ENCODE measurements around the gene HGF.

HGF gene

DNA sequence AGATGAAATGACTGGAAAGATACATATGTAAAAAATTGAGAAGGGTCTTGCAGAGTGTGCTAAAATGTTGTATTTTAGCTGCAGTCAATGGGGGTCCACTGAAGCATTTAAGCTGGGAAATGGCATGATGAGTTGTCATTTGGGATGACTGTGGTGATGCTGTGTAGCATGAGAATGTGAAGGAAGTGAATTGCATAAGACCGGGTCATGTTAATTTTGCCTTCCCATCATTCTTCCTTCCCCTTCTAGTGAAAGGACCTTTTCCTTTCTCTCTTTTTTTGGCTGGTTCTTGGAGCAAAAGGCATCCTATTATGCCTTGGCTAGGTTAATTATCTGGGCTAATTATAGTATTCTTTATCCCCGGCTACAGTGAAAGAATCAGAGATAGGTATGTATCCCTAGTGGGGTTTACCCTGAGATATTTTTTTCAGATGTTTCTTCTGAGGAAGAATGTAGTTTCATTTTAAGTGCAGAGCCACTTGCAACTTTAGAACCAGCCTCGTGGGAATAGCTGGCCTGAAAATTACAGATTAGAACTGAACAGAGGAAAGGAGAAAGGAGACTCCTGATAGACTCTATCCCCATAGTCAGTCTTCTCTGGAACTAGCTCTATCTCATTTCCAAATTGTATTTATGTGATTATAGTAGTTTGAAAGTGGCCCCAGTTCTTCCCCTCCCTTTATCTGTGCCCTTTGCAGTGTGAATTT lies 93.6 kb downstream of the HGF start:
- FAIRE-seq: no peak

- no peak for FAIRE-seq
These were observed 95.4 kb downstream of the HGF start for GRCh38 chr7:81674431-81674830.

- no peak for FAIRE-seq
These were observed 97.0 kb downstream of the HGF start for GRCh38 chr7:81672872-81673271.

DNA sequence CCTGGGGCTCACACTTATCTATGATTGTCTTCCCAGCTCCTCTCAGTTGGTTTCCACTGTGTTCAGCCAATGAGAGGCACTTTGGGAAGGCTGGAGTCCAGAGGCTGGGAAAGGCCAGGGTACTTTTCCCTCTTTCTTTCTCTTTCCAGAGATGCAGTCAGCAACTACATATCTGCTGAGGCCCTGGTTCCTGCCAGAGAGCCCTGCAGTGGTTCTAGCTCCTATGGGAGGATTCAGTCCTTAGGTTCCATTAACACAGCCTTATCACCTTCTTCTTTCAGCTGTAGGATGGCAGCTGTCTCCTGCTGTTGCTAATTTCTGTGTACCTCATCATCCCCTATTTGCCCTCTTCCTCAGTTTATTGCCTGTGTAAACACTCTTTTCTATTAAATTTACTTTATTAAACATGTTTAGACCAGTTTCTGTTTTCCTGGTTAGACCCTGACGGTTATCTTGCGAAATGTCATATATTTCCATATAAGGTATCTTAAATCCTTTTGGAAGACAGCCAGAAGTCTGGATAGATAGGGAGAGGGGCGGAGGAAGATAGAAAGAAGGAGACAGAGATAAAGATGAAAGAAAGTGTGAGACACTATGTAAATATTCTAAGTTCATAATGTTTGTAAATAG lies 100.3 kb downstream of the HGF start:
- FAIRE-seq: no peak

- no peak for FAIRE-seq
These were observed 103.6 kb downstream of the HGF start for GRCh38 chr7:81666209-81666608.

- FAIRE-seq: no peak
These were observed 104.6 kb downstream of the HGF start for GRCh38 chr7:81665236-81665635.

GRCh38 chr7:81664304-81664703 lies 105.5 kb downstream of the HGF start:
- no peak for FAIRE-seq

DNA sequence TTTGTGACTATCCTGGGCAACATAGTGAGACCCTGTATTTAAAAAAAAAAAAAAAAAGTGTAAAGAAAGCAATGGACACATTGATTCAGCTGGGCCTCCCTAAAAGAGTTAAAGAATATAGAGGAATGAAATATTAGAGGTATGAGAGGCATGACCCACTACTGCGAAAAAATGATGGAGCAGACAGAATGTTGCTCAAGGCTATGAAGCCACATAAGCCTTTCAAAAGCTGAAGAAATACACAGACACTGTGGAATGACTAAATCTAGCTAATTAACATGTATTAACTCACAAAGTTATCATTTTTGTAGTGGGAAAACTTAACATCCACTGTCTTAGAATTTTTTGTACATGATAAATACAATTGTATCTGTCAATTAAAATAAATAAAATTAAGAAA lies 107.3 kb downstream of the HGF start:
- peak; percentile 51 for FAIRE-seq

DNA sequence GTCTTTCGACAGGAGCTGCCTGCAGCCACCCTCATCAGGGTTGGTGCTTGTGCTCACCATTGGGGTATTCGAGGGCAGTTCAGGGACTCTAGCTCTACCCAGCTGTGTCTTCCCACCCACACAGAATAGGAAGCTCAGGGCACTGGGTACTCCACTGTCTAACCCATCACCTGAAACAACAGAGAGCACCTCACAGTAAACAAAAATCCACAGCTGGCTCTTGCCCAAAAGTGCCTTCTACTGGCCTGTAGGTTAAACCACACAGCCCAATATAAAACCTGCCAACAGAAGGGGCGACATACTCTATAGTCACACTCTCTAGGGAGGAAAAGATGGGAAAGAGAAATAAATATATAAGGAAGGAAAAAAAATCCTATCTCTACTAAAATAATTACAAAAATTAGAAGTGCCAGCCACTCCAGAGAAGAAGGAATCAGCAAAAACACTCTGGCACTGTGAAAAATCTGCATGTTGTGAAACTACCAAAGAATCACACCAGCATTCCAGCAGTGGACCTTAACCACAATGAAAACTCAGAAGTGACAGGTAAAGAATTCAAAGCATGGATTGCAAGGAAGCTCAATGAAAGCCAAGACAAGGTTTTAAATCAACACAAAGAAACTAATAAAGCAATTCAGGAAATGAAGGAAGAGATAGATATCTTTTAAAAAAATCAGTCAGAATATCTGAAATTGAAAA lies 110.0 kb downstream of the HGF start:
- FAIRE-seq: no peak

DNA sequence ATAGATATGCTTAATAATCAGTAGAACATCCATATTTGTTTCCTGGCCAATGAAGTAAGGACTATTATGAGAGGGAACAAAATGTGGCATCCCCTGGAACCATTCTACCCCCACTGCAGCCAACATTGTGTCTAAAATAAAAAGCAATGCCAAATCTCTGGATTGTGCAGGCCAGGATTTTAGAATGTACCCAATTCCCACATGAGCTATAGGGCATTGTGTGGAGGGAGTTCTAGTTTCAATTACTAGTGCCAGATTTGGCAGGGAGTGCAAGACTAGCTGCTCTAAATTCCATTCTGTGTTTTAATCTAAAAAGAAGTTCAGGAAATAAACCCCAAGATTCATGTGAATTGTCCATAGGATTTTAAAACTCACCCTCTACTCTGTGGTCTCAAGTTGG lies 112.3 kb downstream of the HGF start:
- FAIRE-seq: no peak

GRCh38 chr7:81655271-81655670 lies 114.6 kb downstream of the HGF start:
- no peak for FAIRE-seq

- peak; percentile 19 for FAIRE-seq
These were observed 117.6 kb downstream of the HGF start for GRCh38 chr7:81652225-81652624.

All from G401.6 (cell line).